ENCODE measurements around the gene USHBP1. TPM values are rescaled to one million over a fixed set of nuclear protein-coding genes. Genes with fewer than 3 reads are reported as not detected.

USHBP1 gene
- total RNA-seq, 1 experiment from 2014 or later, result 0.15 TPM

- Histone ChIP-seq H3K36me3 (ENCODE audit: control insufficient read depth in 1 of 2, insufficient read depth in 2 of 2, low read length in 2 of 2) (peaks cover 0 to 16% of the 10 kb centered on the region in 2 experiments; a peak in 2 of 4 replicates), H3K4me1 (ENCODE audit: control insufficient read depth in 1 of 2, insufficient read depth in 2 of 2, low read length in 2 of 2) (peaks cover 12 to 28% of the 10 kb centered on the region in 2 experiments; a peak in 3 of 4 replicates), H4K20me1 (ENCODE audit: insufficient read depth) (no peaks in the 10 kb centered on the region), H3K4me2 (ENCODE audit: low read length) (peak overlapping the region; percentile 99), H3K9me3 (ENCODE audit: control insufficient read depth in 1 of 2, insufficient read depth in 1 of 2, low read depth in 1 of 2, low read length in 2 of 2) (no peaks in the 10 kb centered on the region), H2AFZ (ENCODE audit: low read depth, low read length, poor library complexity, severe bottlenecking) (no peak overlapping the region), H3K79me2 (ENCODE audit: insufficient read depth, low read length) (peaks cover 35% of the 10 kb centered on the region), H3K9me2 (ENCODE audit: insufficient read depth) (no peaks in the 10 kb centered on the region), H3K27me3 (ENCODE audit: insufficient read depth, low read length) (no peaks in the 10 kb centered on the region), H3K9ac (ENCODE audit: low read length) (peak overlapping the region; percentile 98; the same call in 1 of the 2 replicates), H3K4me3 (replicated peaks in 1 of 2; ENCODE audit: low read depth in 1 of 2, low read length in 2 of 2) (peak overlapping the region; percentile 81 to 92), H3K27ac (ENCODE audit: low read depth, low read length) (peak overlapping the region; percentile 85)
- ChIA-PET CTCF (interaction anchor here (0.5 kb wide), 1 partner anchor 96 kb away, joined by 3 read pairs; no protein-coding TSS in a partner anchor), RAD21 (ENCODE audit: low non-redundant PET in 1 of 2, low total read pairs in 2 of 2, uncharacterized antibody in 2 of 2, unreplicated experiment in 2 of 2) (no interaction called here), POLR2A (interaction anchor here (3.0 to 3.1 kb wide), 3 partner anchors 8 to 21 kb away, joined by 9 to 29 read pairs (median 24); partner anchors contain the start of gene USE1)
- no peak for ATAC-seq
- TF ChIP-seq YY1 (IDR thresholded peaks at IDR 0.05; ENCODE audit: extremely low read depth, insufficient replicate concordance, low read depth, low read length), result no peak
- TF ChIP-seq CBX3 (IDR thresholded peaks at IDR 0.05; ENCODE audit: low read depth), result no peak
- 0 out of 2 replicates have a peak, but pooled peaks have one; percentile 21 for TF ChIP-seq POLR2AphosphoS5 (IDR thresholded peaks at IDR 0.05; ENCODE audit: low read depth, low read length)
- no peak for TF ChIP-seq CEBPB (IDR thresholded peaks at IDR 0.05; ENCODE audit: low read depth)
- DNase-seq (ENCODE audit: low read depth, low spot score), result no peak
- BruUV-seq (replicated peaks), result TSS peak; percentile 63
- intact Hi-C loops (cut with micrococcal nuclease), result loop anchor here (5.0 kb wide), 1 partner anchor 151 kb away; the partner anchor contains the start of genes HAUS8 and MYO9B
Observed at GRCh38 chr19:17227798-17228367, 36.7 kb downstream of the USHBP1 start.

- ATAC-seq, result peak; percentile 87
- no TSS peak for BruUV-seq (replicated peaks)
- no peak for TF ChIP-seq JUND (IDR thresholded peaks at IDR 0.05)
- peak; percentile 60 for TF ChIP-seq MAX (IDR thresholded peaks at IDR 0.05)
- TF ChIP-seq SIN3A (IDR thresholded peaks at IDR 0.05; ENCODE audit: low read depth), result peak; percentile 42; the same call in 1 of the 2 replicates
- no peak; the same call in 1 of the 2 replicates for TF ChIP-seq RAD21 (IDR thresholded peaks at IDR 0.05; ENCODE audit: low read depth)
- no peak for TF ChIP-seq CTCF (IDR thresholded peaks at IDR 0.05 in 2 of 3, conservative IDR thresholded peaks at IDR 0.05 in 1 of 3; ENCODE audit: borderline replicate concordance in 1 of 3, insufficient read depth in 1 of 3, low read depth in 2 of 3, low read length in 2 of 3)
- TF ChIP-seq TCF7L2 (IDR thresholded peaks at IDR 0.05; ENCODE audit: borderline replicate concordance, extremely low read depth, insufficient read depth, insufficient read length), result no peak
- TF ChIP-seq SP1 (IDR thresholded peaks at IDR 0.05; ENCODE audit: low read depth), result peak; percentile 78
Observed at GRCh38 chr19:17226002-17226933, 38.3 kb downstream of the USHBP1 start, which contains the start of gene OCEL1. Gene OCEL1, plus strand, starts transcription at chr19:17226226. Its CDS starts 22 bp downstream, at chr19:17226248.

More at GRCh38 chr19:17226002-17226933, 38.3 kb downstream of the USHBP1 start, which contains the start of gene OCEL1:
- peak within 1 kb of the TSS; percentile 85 for H3K27ac ChIP-seq (ENCODE audit: low read depth, low read length)
- no peaks in the 10 kb centered on the region for H3K9me3 ChIP-seq (ENCODE audit: control insufficient read depth in 1 of 2, insufficient read depth in 1 of 2, low read depth in 1 of 2, low read length in 2 of 2)
- intact Hi-C loops (cut with micrococcal nuclease), result loop anchor here (1.0 to 5.0 kb wide), 2 partner anchors 18 to 149 kb away; partner anchors contain the start of genes HAUS8 and MYO9B
- ChIA-PET POLR2A (interaction anchor here (0.7 to 3.1 kb wide), 6 partner anchors 10 to 42 kb away, joined by 3 to 29 read pairs (median 6); partner anchors contain the start of genes BABAM1 and USE1), RAD21 (ENCODE audit: low non-redundant PET in 1 of 2, low total read pairs in 2 of 2, uncharacterized antibody in 2 of 2, unreplicated experiment in 2 of 2) (interaction anchor here (0.6 to 1.7 kb wide), 3 partner anchors 9 to 136 kb away, joined by 3 to 6 read pairs (median 5); no protein-coding TSS in a partner anchor), CTCF (interaction anchor here (1.2 kb wide), 1 partner anchor 8 kb away, joined by 3 read pairs; no protein-coding TSS in a partner anchor)
- peak; percentile 95 for DNase-seq (ENCODE audit: low read depth, low spot score)
- H3K4me2 ChIP-seq (ENCODE audit: low read length), result peak within 1 kb of the TSS; percentile 99
- no peaks in the 10 kb centered on the region for H3K27me3 ChIP-seq (ENCODE audit: insufficient read depth, low read length)
- peak within 1 kb of the TSS; percentile 93 for H2AFZ ChIP-seq (ENCODE audit: low read depth, low read length, poor library complexity, severe bottlenecking)
- H3K79me2 ChIP-seq (ENCODE audit: insufficient read depth, low read length), result peaks cover 19% of the 10 kb centered on the region; the same call in 1 of the 2 replicates
- H3K36me3 ChIP-seq (ENCODE audit: control insufficient read depth in 1 of 2, insufficient read depth in 2 of 2, low read length in 2 of 2), result 0 out of 4 replicates have a peak, but pooled peaks cover 0 to 2% of the 10 kb centered on the region in 2 experiments
- no peaks in the 10 kb centered on the region for H4K20me1 ChIP-seq (ENCODE audit: insufficient read depth)
- no peaks in the 10 kb centered on the region for H3K9me2 ChIP-seq (ENCODE audit: insufficient read depth)
- H3K4me3 ChIP-seq (replicated peaks in 1 of 2; ENCODE audit: low read depth in 1 of 2, low read length in 2 of 2), result peak within 1 kb of the TSS; percentile 81 to 92
- peak within 1 kb of the TSS; percentile 98 for H3K9ac ChIP-seq (ENCODE audit: low read length)
- peaks cover 14 to 38% of the 10 kb centered on the region in 2 experiments; a peak in 3 of 4 replicates for H3K4me1 ChIP-seq (ENCODE audit: control insufficient read depth in 1 of 2, insufficient read depth in 2 of 2, low read length in 2 of 2)

Data from HCT116 (cell line).